Right atrium auricular region (tissue), 2 donors: ENCODE results near the gene SPDYE2B. TPM values are rescaled to one million over a fixed set of nuclear protein-coding genes. Genes with fewer than 3 reads are reported as not detected.
"Not testable (repeated sequence)": the region's sequence is repeated elsewhere in the genome, so short reads cannot be mapped to it uniquely, and the experiment has no call there.

Experiments
- DNase-seq: peaks from one replicate; pipeline ENCODE4 v3.0.0-alpha.2; 2019; ENCODE audit warnings: low spot score
- H3K27ac ChIP-seq, 2 donors: fragments of 200-600 bp; sonication (generic); 1 replicate in 1 of 2; 2 replicates in 1 of 2; pipeline ENCODE4 v1.5.1; 2016 to 2019
- H3K27me3 ChIP-seq, 2 donors: fragments of 200-600 bp; sonication (generic); one replicate each; pipeline versions ENCODE4 v1.5.1 to v1.6.0; 2017 to 2019
- H3K36me3 ChIP-seq: fragments of 200-600 bp; sonication (generic); one replicate; pipeline ENCODE4 v1.5.1; 2016
- H3K4me1 ChIP-seq, 2 donors: fragments of 200-600 bp; sonication (generic); one replicate each; pipeline versions ENCODE4 v1.5.1 to v1.6.0; 2017 to 2019
- H3K4me3 ChIP-seq, 2 donors: fragments of 200-600 bp; sonication (generic); 1 replicate in 1 of 2; 2 replicates in 1 of 2; pipeline ENCODE4 v1.5.1; 2017 to 2019; ENCODE audit warnings: mild to moderate bottlenecking in 1 of 2, moderate library complexity in 1 of 2
- H3K9me3 ChIP-seq, 2 donors: fragments of 200-600 bp; sonication (generic); one replicate each; pipeline ENCODE4 v1.5.1; 2019
- total RNA-seq, 2 donors: library from RNA; depleted of rRNA; stranded (reverse); fragments of >200 nt; gene quantifications; one replicate each; pipeline ENCODE4 v1.1.0, GENCODE V29; 2016

The SPDYE2B gene
- total RNA-seq, 2 donors from 2014 or later: not detected

GRCh38 chr7:102618122-102618521, 32.0 kb upstream of the SPDYE2B start:
- H3K36me3 ChIP-seq, DNase-seq, H3K4me3 ChIP-seq, H3K27me3 ChIP-seq, H3K9me3 ChIP-seq, H3K27ac ChIP-seq, H3K4me1 ChIP-seq: not testable (repeated sequence)

- not testable (repeated sequence) for DNase-seq, H3K27ac ChIP-seq
These were observed 22.7 kb upstream of the SPDYE2B start for GRCh38 chr7:102627271-102627904.

GRCh38 chr7:102630622-102631021, 19.5 kb upstream of the SPDYE2B start:
- H3K4me3 ChIP-seq, H3K9me3 ChIP-seq, H3K4me1 ChIP-seq, H3K27ac ChIP-seq, DNase-seq, H3K36me3 ChIP-seq, H3K27me3 ChIP-seq: not testable (repeated sequence)

More at GRCh38 chr7:102627271-102627904, 22.7 kb upstream of the SPDYE2B start:
- H3K9me3 ChIP-seq, H3K4me3 ChIP-seq, H3K36me3 ChIP-seq, H3K4me1 ChIP-seq, H3K27me3 ChIP-seq: not testable (repeated sequence)

GRCh38 chr7:102634299-102634698, 15.8 kb upstream of the SPDYE2B start:
- not testable (repeated sequence) for H3K36me3 ChIP-seq, H3K4me3 ChIP-seq, H3K27ac ChIP-seq, H3K4me1 ChIP-seq, H3K9me3 ChIP-seq, H3K27me3 ChIP-seq, DNase-seq

GRCh38 chr7:102635354-102635753, 14.8 kb upstream of the SPDYE2B start:
- DNase-seq, H3K4me3 ChIP-seq, H3K36me3 ChIP-seq, H3K4me1 ChIP-seq, H3K9me3 ChIP-seq, H3K27me3 ChIP-seq, H3K27ac ChIP-seq: not testable (repeated sequence)

- DNase-seq, H3K4me3 ChIP-seq, H3K36me3 ChIP-seq, H3K27me3 ChIP-seq, H3K9me3 ChIP-seq, H3K27ac ChIP-seq, H3K4me1 ChIP-seq: not testable (repeated sequence)
These were observed 13.2 kb upstream of the SPDYE2B start for GRCh38 chr7:102636956-102637355.

- H3K4me3 ChIP-seq, H3K4me1 ChIP-seq, H3K27ac ChIP-seq, H3K36me3 ChIP-seq, H3K9me3 ChIP-seq, H3K27me3 ChIP-seq, DNase-seq: not testable (repeated sequence)
These were observed 11.3 kb upstream of the SPDYE2B start for GRCh38 chr7:102638848-102639247.

- H3K4me1 ChIP-seq, H3K27ac ChIP-seq, H3K4me3 ChIP-seq, H3K9me3 ChIP-seq, H3K36me3 ChIP-seq, DNase-seq, H3K27me3 ChIP-seq: not testable (repeated sequence)
These were observed 7.4 kb upstream of the SPDYE2B start, which contains the start of gene UPK3BL1 for GRCh38 chr7:102642691-102643090. TSS of gene UPK3BL1 (minus strand) at chr7:102642791. CDS start at chr7:102642741, 50 bp downstream.

GRCh38 chr7:102643404-102643803, 6.7 kb upstream of the SPDYE2B start:
- H3K9me3 ChIP-seq, H3K4me1 ChIP-seq, DNase-seq, H3K4me3 ChIP-seq, H3K36me3 ChIP-seq, H3K27ac ChIP-seq, H3K27me3 ChIP-seq: not testable (repeated sequence)

- not testable (repeated sequence) for H3K36me3 ChIP-seq, H3K27me3 ChIP-seq, H3K4me1 ChIP-seq, H3K27ac ChIP-seq, DNase-seq, H3K4me3 ChIP-seq, H3K9me3 ChIP-seq
These were observed 2.3 kb upstream of the SPDYE2B start for GRCh38 chr7:102647813-102648212.

GRCh38 chr7:102664765-102665164, 14.6 kb downstream of the SPDYE2B start:
- H3K4me1 ChIP-seq, H3K27ac ChIP-seq, DNase-seq, H3K36me3 ChIP-seq, H3K9me3 ChIP-seq, H3K4me3 ChIP-seq, H3K27me3 ChIP-seq: not testable (repeated sequence)

GRCh38 chr7:102666850-102667249, 16.7 kb downstream of the SPDYE2B start:
- not testable (repeated sequence) for H3K27me3 ChIP-seq, H3K9me3 ChIP-seq, H3K36me3 ChIP-seq, H3K4me3 ChIP-seq, DNase-seq, H3K27ac ChIP-seq, H3K4me1 ChIP-seq

GRCh38 chr7:102667523-102667922, 17.4 kb downstream of the SPDYE2B start:
- not testable (repeated sequence) for H3K9me3 ChIP-seq, H3K27me3 ChIP-seq, H3K4me1 ChIP-seq, DNase-seq, H3K4me3 ChIP-seq, H3K36me3 ChIP-seq, H3K27ac ChIP-seq

- not testable (repeated sequence) for H3K27ac ChIP-seq
These were observed 21.2 kb downstream of the SPDYE2B start, which contains the start of gene POLR2J2 for GRCh38 chr7:102671166-102671955. TSS of gene POLR2J2 (minus strand) at chr7:102671663. CDS start at chr7:102671601, 62 bp downstream.

GRCh38 chr7:102671956-102672307, 21.8 kb downstream of the SPDYE2B start:
- H3K9me3 ChIP-seq, H3K36me3 ChIP-seq, H3K27me3 ChIP-seq, H3K4me1 ChIP-seq, DNase-seq, H3K27ac ChIP-seq: not testable (repeated sequence)
- H3K4me3 ChIP-seq: peak overlapping the region in 1 of 2 donors; percentile 52

More at GRCh38 chr7:102671166-102671955, 21.2 kb downstream of the SPDYE2B start, which contains the start of gene POLR2J2:
- H3K4me1 ChIP-seq, H3K9me3 ChIP-seq, H3K36me3 ChIP-seq, H3K27me3 ChIP-seq: not testable (repeated sequence)
- H3K4me3 ChIP-seq: peak within 1 kb of the TSS; percentile 39 to 52
- DNase-seq: peak; percentile 64
